Right lobe of liver (tissue), 4 donors: ENCODE data around the gene CORO2A.

Experiments
- POLR2A ChIP-seq: fragments of 450-650 bp; IDR thresholded peaks from one replicate; pipeline ENCODE4 v1.6.1; 2017; ENCODE audit warnings: antibody characterized with exemption, mild to moderate bottlenecking
- TF ChIP-seq, protein P1 (sequence below), 4 donors: fragments of 200-600 bp in 3 of 4; fragments of 450-650 bp in 1 of 4; IDR thresholded peaks; one replicate each; pipeline versions ENCODE4 v1.5.1 to v1.8.0; 2016 to 2022; ENCODE audit warnings: antibody characterized with exemption in 4 of 4, mild to moderate bottlenecking in 2 of 4
- donor health status: DM: no; HTN: no; CAD: no.
- donor health status: DM: no; HTN: no; CAD: no.
- donor health status: DM: no; HTN: yes; CAD: no.

DNA sequence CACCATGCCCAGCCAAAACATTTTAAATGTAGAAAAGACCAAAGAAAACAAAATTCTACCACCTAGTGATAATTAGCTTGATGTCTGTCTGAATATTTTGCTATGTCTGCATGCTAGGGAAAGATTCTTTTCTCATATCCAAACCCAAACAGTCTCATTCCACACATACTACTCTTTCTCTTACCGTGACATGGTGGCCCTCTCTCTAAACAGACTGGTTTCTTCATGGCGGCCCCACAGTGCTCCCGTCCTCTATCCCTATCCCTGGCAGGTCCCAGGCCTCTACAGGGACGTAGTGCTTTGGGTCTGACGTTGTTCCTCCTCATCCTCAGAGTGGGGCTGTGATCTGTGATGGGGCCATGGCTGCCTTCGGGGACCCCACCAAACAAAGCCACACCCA is 8.1 kb downstream of the CORO2A start:
- TF ChIP-seq, protein P1, sequence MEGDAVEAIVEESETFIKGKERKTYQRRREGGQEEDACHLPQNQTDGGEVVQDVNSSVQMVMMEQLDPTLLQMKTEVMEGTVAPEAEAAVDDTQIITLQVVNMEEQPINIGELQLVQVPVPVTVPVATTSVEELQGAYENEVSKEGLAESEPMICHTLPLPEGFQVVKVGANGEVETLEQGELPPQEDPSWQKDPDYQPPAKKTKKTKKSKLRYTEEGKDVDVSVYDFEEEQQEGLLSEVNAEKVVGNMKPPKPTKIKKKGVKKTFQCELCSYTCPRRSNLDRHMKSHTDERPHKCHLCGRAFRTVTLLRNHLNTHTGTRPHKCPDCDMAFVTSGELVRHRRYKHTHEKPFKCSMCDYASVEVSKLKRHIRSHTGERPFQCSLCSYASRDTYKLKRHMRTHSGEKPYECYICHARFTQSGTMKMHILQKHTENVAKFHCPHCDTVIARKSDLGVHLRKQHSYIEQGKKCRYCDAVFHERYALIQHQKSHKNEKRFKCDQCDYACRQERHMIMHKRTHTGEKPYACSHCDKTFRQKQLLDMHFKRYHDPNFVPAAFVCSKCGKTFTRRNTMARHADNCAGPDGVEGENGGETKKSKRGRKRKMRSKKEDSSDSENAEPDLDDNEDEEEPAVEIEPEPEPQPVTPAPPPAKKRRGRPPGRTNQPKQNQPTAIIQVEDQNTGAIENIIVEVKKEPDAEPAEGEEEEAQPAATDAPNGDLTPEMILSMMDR (IDR thresholded peaks at IDR 0.05): no peak
- no peak for TF ChIP-seq POLR2A
